Endothelial cell of umbilical vein (primary cell): ENCODE data around the gene MYO1E. TPM values are rescaled to one million over a fixed set of nuclear protein-coding genes. Genes with fewer than 3 reads are reported as not detected.

Experiments used
- BruUV-seq: library from RNA; stranded (reverse); fragments of 400-500 nt; replicated peaks from 2 replicates; lab custom pipeline; 2021; lab: Mats Ljungman, UMichigan
- CTCF ChIA-PET: fragments of 300-600, 350-600 bp; sonication (Branson Sonifier 250); formaldehyde crosslinking; loops from one replicate; lab custom pipeline; 2021; ENCODE audit warnings: antibody characterized with exemption, inconsistent platforms; lab: Charles Lee
- POLR2A ChIA-PET: fragments of 300-600, 350-600 bp; sonication (Branson Sonifier 250); formaldehyde crosslinking; loops from one replicate; lab custom pipeline; 2021; ENCODE audit warnings: antibody characterized with exemption, inconsistent platforms; lab: Charles Lee
- DNase-seq: peaks from one replicate; pipeline ENCODE4 v3.0.0-alpha.2; 2011; ENCODE audit warnings: low read depth, low spot score
- FAIRE-seq: peaks from 2 replicates; lab custom pipeline; 2011; peaks lifted over from hg19 to GRCh38; lab: Jason Lieb, UNC
- H2AFZ ChIP-seq: 2 replicates; pipeline ENCODE4 v1.6.0; 2012; ENCODE audit warnings: low read depth, low read length, control low read depth, inconsistent platforms
- H3K27ac ChIP-seq: 2 replicates; pipeline ENCODE4 v1.5.1; 2011; ENCODE audit warnings: low read depth, mild to moderate bottlenecking, control low read depth, low read length, moderate library complexity; ENCODE audit not compliant: insufficient read depth
- H3K27me3 ChIP-seq, 2 experiments: 2 replicates each; pipeline versions ENCODE4 v1.6.0 to v1.6.1; 2011; ENCODE audit warnings: low read length in 2 of 2, mixed read lengths in 1 of 2; ENCODE audit not compliant: control insufficient read depth in 2 of 2, insufficient read depth in 2 of 2
- H3K36me3 ChIP-seq, 2 experiments: 2 replicates in 1 of 2; 3 replicates in 1 of 2; pipeline ENCODE4 v1.5.1; 2011; ENCODE audit warnings: low read length in 2 of 2, mild to moderate bottlenecking in 1 of 2, moderate library complexity in 1 of 2; ENCODE audit not compliant: control insufficient read depth in 2 of 2, insufficient read depth in 2 of 2; ENCODE audit errors: extremely low read depth in 1 of 2
- H3K4me1 ChIP-seq: 3 replicates; pipeline ENCODE4 v1.5.1; 2011; ENCODE audit warnings: mild to moderate bottlenecking, low read length; ENCODE audit not compliant: control insufficient read depth, insufficient read depth; ENCODE audit errors: extremely low read depth
- H3K4me2 ChIP-seq: 2 replicates; pipeline ENCODE4 v1.6.1; 2011; ENCODE audit warnings: low read length, control low read depth, mixed read lengths; ENCODE audit not compliant: insufficient read depth
- H3K4me3 ChIP-seq, 3 experiments: fragments of 200-600 bp in 1 of 3; sonication (generic), shearing (Covaris generic) in 1 of 3; replicated peaks in 1 of 3; 2 replicates each; pipeline ENCODE4 v1.5.1; 2011 to 2016; ENCODE audit warnings: control low read depth in 3 of 3, low read length in 3 of 3, mild to moderate bottlenecking in 2 of 3, inconsistent platforms in 1 of 3, low read depth in 1 of 3, moderate library complexity in 1 of 3; ENCODE audit not compliant: insufficient read depth in 1 of 3
- H3K79me2 ChIP-seq: 2 replicates; pipeline ENCODE4 v1.6.0; 2012; ENCODE audit warnings: low read length, inconsistent platforms; ENCODE audit not compliant: control insufficient read depth, insufficient read depth
- H3K9ac ChIP-seq: replicated peaks from 2 replicates; pipeline ENCODE3; 2011; ENCODE audit warnings: low read length, control low read depth; ENCODE audit not compliant: insufficient read depth; ENCODE audit errors: extremely low read depth
- H3K9me1 ChIP-seq: replicated peaks from 3 replicates; pipeline ENCODE4 v1.6.0; 2011; ENCODE audit warnings: mild to moderate bottlenecking, low read length; ENCODE audit not compliant: control insufficient read depth, insufficient read depth; ENCODE audit errors: extremely low read depth
- H3K9me3 ChIP-seq: replicated peaks from 2 replicates; pipeline ENCODE4 v1.5.1; 2012; ENCODE audit warnings: low read length, inconsistent platforms; ENCODE audit not compliant: control insufficient read depth, insufficient read depth
- H4K20me1 ChIP-seq: replicated peaks from 2 replicates; pipeline ENCODE3; 2011; ENCODE audit warnings: mild to moderate bottlenecking, low read length; ENCODE audit not compliant: control insufficient read depth, insufficient read depth; ENCODE audit errors: extremely low read depth
- CTCF ChIP-seq, 2 donors: IDR thresholded peaks; 1 replicate in 1 of 2; 2 replicates in 1 of 2; pipeline ENCODE4 v1.5.1; 2011; ENCODE audit warnings: low read length in 2 of 2, mild to moderate bottlenecking in 2 of 2, moderate library complexity in 2 of 2, control low read depth in 1 of 2, inconsistent platforms in 1 of 2, low read depth in 1 of 2; ENCODE audit not compliant: insufficient read depth in 1 of 2; ENCODE audit errors: extremely low read depth in 1 of 2
- FOS ChIP-seq: IDR thresholded peaks from 2 replicates; pipeline ENCODE4 v1.6.1; 2011; ENCODE audit warnings: mild to moderate bottlenecking, low read length, moderate library complexity, borderline replicate concordance; ENCODE audit not compliant: insufficient read depth
- JUN ChIP-seq: IDR thresholded peaks from 2 replicates; pipeline ENCODE4 v1.6.1; 2011; ENCODE audit warnings: borderline replicate concordance, low read depth; ENCODE audit not compliant: insufficient read length, insufficient read depth
- dilution Hi-C: fragments of 300-500 bp; cut with MboI; formaldehyde crosslinking; loops from one replicate; pipeline ENCODE4 v1.15.0; 2019; ENCODE audit warnings: low sequenced_read_pairs; ENCODE audit not compliant: extremely low pct_ligation_motif_present
- intact Hi-C: fragments of 100-400 bp; cut with micrococcal nuclease; formaldehyde crosslinking; loops from one replicate; pipeline ENCODE4 v1.10.0; 2022
- polyA plus RNA-seq, 4 experiments: library from polyadenylated mRNA; depleted of rRNA in 3 of 4; stranded (reverse) in 3 of 4; unstranded in 1 of 4; fragments of >200 nt; gene quantifications; 2 replicates each; pipeline versions ENCODE4 v1.2.1 to v1.2.3, GENCODE V29; 2011 to 2012; ENCODE audit warnings: missing spikeins in 1 of 4
- total RNA-seq: library from RNA; stranded (reverse); gene quantifications from 2 replicates; pipeline ENCODE4 v1.2.3, GENCODE V29; 2021

The MYO1E gene
- total and polyA plus RNA-seq, 2 donors (not counting 3 experiments of a cell fraction or from before 2014, with no cell fraction given), result 31.6 to 218 TPM

GRCh38 chr15:59294574-59295260 lies 78.0 kb downstream of the MYO1E start:
- H2AFZ ChIP-seq, result no peak overlapping the region
- H3K9ac ChIP-seq, result peak overlapping the region; percentile 44
- TF ChIP-seq CTCF (IDR thresholded peaks at IDR 0.05; ENCODE audit: extremely low read depth in 1 of 2, insufficient read depth in 1 of 2, low read depth in 1 of 2, low read length in 2 of 2), result no peak
- TF ChIP-seq FOS, result peak; percentile 66
- peak; percentile 71 for TF ChIP-seq JUN
- dilution Hi-C loops (no loop called here), intact Hi-C loops (loop anchor here (1.0 to 5.0 kb wide), 3 partner anchors 47 to 120 kb away; partner anchors contain the start of gene MYO1E)
- FAIRE-seq (no peak), DNase-seq (no peak)
- H3K79me2 ChIP-seq, result peaks cover 50% of the 10 kb centered on the region
- no peaks in the 10 kb centered on the region for H3K36me3 ChIP-seq
- H3K4me3 ChIP-seq, result no peak overlapping the region
- no peaks in the 10 kb centered on the region for H3K9me1 ChIP-seq
- CTCF ChIA-PET, result interaction anchor here (0.7 to 3.1 kb wide), 4 partner anchors 47 to 120 kb away, joined by 3 to 21 read pairs (median 4); partner anchors contain the start of gene MYO1E
- peak overlapping the region; percentile 9 for H3K4me2 ChIP-seq
- H3K4me1 ChIP-seq, result peaks cover 46% of the 10 kb centered on the region
- no TSS peak for BruUV-seq
- no peaks in the 10 kb centered on the region for H3K27me3 ChIP-seq
- no peaks in the 10 kb centered on the region for H3K9me3 ChIP-seq
- H3K27ac ChIP-seq, result peak overlapping the region; percentile 89
- POLR2A ChIA-PET, result interaction anchor here (1.0 kb wide), 1 partner anchor 78 kb away, joined by 3 read pairs; the partner anchor contains the start of gene MYO1E
- H4K20me1 ChIP-seq, result no peaks in the 10 kb centered on the region
